Rectal smooth muscle tissue (tissue), 1 donor: Measurements from ENCODE around the gene LSP1.

Experiments
- H3K27ac ChIP-seq: one replicate; pipeline ENCODE4 v1.7.0; 2013; ENCODE audit warnings: low read depth, low read length, inconsistent platforms
- H3K27me3 ChIP-seq: one replicate; pipeline ENCODE4 v1.7.0; 2013; ENCODE audit warnings: low read length; ENCODE audit not compliant: control insufficient read depth, insufficient read depth
- H3K36me3 ChIP-seq: one replicate; pipeline ENCODE4 v1.7.0; 2013; ENCODE audit warnings: low read length; ENCODE audit not compliant: control insufficient read depth, insufficient read depth
- H3K4me1 ChIP-seq: one replicate; pipeline ENCODE4 v1.7.0; 2013; ENCODE audit warnings: low read length; ENCODE audit not compliant: control insufficient read depth, insufficient read depth
- H3K4me3 ChIP-seq: one replicate; pipeline ENCODE4 v1.7.0; 2013; ENCODE audit warnings: low read length
- H3K9ac ChIP-seq: one replicate; pipeline ENCODE4 v1.7.0; 2013; ENCODE audit warnings: low read length

The LSP1 gene

DNA sequence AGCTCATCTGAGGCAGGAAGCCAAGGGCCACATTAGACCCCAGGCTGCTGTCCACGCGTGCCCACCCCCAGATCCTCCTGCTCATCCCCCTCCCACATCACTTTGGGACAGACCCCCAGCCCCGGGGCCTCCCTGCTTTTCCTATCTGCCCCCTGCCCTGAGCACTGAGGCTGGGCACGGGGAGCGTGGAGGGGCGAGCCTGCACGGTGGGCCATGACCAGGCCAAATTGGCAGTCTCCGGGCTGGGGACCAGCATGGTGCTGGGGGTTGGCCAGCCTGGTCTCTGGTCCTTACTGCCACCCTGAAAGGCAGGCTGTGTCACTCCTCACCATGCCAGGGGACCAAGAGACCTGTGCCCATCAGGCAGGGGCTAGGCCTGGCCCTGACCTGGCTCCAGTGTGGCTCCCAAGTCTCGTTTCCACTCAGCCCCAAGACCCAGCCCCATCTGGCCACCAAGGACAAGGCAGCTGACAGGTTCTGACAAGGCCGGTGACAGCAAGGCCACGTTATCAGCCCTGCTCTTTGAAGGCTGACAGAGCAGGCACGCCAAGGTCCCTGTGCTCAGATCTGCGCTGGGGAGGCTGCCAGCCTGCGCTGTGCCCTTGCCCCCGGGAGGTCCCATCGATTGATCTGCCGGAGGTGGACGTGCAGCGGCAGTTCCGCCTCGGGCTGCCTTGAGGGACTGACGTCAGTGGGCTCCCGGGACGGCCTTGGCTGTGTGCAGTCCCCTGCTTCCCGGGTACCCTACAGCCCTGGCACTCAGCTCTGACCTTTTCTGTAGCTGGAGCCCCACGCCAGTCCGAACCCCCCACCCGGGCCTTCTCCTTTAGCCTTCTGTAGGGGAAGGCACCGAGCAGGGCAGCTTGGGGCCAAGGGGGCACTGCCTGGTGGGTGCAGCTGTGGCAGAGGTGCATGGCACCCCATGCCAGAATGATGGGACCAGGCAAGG, 10.5 kb upstream of the LSP1 start:
- H3K27ac ChIP-seq, result no peak overlapping the region

DNA sequence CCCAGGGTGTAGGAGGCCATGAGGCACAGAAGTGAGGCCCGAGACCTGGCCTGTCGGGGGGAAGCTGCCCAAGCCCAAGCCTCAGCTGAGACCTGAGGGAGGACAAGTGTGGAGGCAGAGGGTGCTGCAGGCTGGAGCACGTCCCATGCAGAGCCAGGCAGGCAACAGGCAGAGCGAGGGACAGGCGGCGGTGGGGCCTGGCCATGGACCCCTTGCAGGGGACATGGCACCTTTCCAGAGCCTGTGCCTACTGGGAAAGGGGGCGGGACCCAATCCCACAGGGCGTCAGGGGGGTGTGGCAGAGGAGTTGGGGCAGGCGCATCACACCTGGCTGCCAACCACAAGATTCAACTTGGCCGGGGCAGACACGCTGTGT, 9.8 kb upstream of the LSP1 start:
- H3K27me3 ChIP-seq, result no peaks in the 10 kb centered on the region
- H3K36me3 ChIP-seq, result no peaks in the 10 kb centered on the region
- H3K27ac ChIP-seq, result no peak overlapping the region
- H3K4me1 ChIP-seq, result no peaks in the 10 kb centered on the region
- H3K4me3 ChIP-seq, result no peak overlapping the region
- H3K9ac ChIP-seq, result no peak overlapping the region

More for the DNA sequence above, 10.5 kb upstream of the LSP1 start:
- no peak overlapping the region for H3K9ac ChIP-seq
- H3K27me3 ChIP-seq, result no peaks in the 10 kb centered on the region
- no peak overlapping the region for H3K4me3 ChIP-seq
- H3K36me3 ChIP-seq, result no peaks in the 10 kb centered on the region
- H3K4me1 ChIP-seq, result peaks cover 2% of the 10 kb centered on the region

DNA sequence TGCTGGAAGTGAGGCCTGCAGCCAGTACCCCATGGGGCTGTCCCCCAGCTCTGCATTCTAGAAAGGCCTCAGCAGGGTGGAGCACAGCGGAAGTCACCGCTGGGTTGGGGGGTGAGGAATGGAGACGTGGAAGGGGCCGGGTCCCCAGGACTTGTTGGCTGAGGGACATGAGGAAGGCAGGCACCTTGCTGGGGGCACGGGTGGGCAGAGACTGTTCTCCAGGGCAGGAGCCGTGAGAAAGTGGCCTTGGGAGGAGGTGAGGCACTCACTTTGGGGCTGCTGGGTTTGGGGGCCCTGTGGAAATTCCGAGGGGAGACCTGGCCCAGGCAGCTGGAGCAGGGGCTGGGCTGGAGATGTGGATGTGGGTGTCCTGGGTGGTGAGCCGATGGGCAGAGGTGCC, 9.1 kb upstream of the LSP1 start:
- no peak overlapping the region for H3K9ac ChIP-seq

DNA sequence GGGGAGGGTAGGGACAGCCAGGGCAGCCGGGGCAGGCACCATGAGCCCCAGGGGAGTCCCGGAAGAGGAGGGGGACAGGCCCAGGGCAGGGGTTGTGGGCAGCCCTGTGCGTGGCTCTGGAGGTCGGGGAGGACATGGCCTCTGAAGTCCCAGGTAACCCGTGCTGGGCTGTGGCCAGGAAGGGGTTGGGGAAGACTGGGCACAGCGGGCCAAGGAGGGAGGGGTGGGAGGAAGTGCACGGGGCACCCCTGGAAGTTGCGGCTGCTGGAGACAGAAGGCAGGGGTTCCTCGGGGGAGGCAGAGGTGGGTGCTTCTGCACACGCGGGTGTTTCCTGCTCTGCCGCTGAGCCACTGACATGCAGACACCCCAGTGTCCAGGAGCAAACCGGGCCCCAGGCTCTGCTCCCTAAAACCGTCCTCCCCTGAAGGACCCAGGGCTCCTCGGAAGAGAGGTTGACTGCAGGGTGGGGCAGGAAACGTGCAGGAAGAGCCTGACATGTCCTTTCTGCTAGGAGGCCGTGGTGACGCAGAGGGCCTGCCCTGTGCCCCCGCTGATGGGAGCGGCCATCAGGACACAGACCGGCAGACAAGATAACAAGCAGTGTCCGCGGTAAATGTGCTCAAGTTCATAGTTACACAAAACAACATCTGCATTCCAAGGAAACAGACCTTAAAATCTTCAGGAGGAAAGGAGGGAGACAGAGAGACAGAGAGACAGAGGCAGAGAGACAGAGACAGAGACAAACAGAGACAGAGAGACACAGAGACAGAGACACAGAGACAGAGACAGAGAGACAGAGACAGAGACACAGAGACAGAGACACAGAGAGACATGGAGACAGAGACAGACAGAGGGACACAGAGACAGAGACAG, 8.4 kb upstream of the LSP1 start:
- Histone ChIP-seq H3K4me3 (peak overlapping the region; percentile 2), H3K9ac (no peak overlapping the region), H3K36me3 (no peaks in the 10 kb centered on the region), H3K27me3 (no peaks in the 10 kb centered on the region), H3K27ac (no peak overlapping the region), H3K4me1 (no peaks in the 10 kb centered on the region)

More for the DNA sequence above, 9.1 kb upstream of the LSP1 start:
- Histone ChIP-seq H3K27ac (no peak overlapping the region), H3K4me3 (no peak overlapping the region), H3K36me3 (no peaks in the 10 kb centered on the region), H3K4me1 (no peaks in the 10 kb centered on the region), H3K27me3 (no peaks in the 10 kb centered on the region)

DNA sequence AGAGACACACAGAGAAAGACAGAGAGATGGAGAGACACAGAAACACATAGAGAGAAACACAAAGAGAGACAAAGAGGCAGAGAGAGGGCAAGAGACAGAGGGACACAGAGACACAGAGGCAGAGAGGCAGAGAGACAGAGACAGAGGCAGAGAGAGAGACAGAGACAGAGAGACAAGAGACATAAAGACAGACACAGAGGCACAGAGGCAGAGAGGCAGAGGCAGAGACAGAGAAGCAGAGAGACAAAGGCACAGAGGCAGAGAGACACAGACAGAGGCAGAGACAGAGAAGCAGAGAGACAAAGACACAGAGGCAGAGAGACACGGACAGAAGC, 7.8 kb upstream of the LSP1 start:
- Histone ChIP-seq H3K27ac (no peak overlapping the region), H3K4me3 (no peak overlapping the region), H3K36me3 (no peaks in the 10 kb centered on the region), H3K27me3 (no peaks in the 10 kb centered on the region), H3K4me1 (no peaks in the 10 kb centered on the region), H3K9ac (no peak overlapping the region)

DNA sequence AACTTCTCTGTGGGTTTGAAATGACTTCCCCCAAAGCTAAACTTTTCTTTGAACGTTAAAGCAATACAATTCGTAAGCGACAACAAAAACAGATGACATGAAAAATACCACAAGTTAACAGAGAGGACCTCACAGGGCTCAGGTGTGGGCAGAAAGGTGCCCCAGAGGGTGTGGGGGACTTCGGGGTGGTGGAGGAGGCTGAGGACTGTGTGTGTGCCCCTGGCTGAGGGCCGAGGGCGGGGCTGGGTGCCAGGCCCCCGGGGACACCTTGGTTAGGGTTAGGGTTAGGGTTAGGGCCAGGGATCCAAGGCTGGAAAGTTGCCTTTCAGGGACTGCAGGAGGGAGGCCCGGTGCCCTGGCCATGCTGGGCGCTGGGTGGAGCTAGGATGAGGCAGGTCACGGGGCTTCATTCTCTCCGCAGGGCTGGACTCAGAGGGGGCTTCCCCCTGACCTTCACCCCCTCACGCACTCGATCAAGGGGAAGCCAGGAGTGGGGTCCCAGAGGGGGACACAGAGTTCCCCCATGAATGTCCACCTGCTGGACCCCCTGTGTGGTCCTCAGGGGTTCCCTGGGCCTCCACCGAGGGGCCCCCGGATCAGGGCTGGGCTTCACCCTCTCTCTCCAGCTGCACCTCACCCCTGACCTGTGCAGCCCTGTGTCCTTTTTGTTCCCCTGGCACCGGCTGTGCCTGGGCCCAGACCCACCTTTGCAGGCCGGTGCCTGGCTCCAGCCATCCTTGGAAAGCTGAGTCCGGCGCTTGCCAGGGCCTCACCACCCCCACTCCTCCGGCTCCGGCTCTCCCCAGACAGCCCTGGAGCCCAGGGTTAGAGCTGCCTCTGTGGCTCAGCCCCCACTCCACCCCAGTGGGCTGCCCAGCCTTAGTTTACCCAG, 7.1 kb upstream of the LSP1 start:
- Histone ChIP-seq H3K27me3 (no peaks in the 10 kb centered on the region), H3K4me3 (no peak overlapping the region), H3K27ac (no peak overlapping the region), H3K4me1 (no peaks in the 10 kb centered on the region), H3K9ac (no peak overlapping the region), H3K36me3 (no peaks in the 10 kb centered on the region)

DNA sequence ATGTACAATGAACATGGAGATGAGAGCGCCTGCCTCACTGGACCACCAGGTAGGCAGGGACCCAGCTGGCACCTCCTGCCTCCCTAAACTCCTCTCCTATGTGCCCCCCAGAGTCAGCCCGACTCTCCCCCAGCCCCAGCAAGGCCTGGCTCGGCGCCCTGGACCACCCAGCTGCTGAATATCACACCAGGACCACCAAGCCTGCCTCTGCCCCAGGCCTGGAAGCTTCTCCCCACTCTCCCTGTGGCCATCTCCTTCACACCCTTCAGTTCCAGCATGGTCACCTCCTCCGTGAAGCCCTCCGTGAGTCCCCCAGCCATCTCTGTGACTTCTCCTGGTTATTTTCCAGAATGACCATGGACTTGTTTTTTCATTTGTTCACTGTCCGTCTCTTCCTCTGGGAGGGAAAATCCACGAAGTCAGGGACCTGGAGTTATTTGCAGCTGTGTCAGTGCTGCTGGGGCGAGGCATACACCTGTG, 6.4 kb upstream of the LSP1 start:
- Histone ChIP-seq H3K27me3 (no peaks in the 10 kb centered on the region), H3K36me3 (no peaks in the 10 kb centered on the region), H3K9ac (no peak overlapping the region), H3K4me3 (no peak overlapping the region), H3K4me1 (no peaks in the 10 kb centered on the region), H3K27ac (no peak overlapping the region)

DNA sequence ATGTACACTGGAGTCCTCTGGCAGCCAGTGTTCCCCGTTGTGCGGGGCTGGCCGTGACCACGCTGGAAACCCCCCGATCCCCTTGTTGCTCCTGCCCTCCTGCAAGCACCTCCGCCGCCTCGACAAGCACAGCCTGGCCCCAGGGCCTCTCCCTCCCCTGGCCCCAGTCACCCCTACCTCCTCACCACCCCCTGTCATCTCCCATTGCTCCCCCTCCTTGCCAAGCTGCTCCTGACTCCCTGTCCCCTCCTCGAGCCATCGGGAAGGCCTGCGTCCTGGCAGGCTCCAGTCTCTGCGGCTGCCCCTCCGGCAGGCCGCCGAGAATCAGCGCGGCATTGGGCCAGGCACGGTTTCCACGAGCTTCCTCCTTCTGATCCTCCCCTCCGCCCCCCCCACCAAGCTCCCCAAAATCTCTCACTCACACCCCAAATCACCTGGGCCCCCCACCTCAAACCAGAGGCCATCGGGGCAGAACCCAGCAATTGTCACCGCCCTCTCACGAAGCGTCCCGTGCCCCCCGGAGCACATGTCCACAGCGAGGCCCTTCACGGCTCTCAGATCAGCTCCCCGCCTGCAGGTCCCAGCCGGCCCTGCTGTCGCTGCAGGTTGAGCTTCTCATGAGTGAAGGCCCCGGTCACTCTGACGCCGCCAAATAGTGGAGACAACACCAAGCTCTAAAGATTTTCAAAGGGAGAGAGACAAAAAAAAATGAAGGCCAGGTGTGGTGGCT, 5.7 kb upstream of the LSP1 start:
- H3K4me1 ChIP-seq, result no peaks in the 10 kb centered on the region
- no peak overlapping the region for H3K4me3 ChIP-seq
- no peaks in the 10 kb centered on the region for H3K27me3 ChIP-seq
- H3K36me3 ChIP-seq, result no peaks in the 10 kb centered on the region
- no peak overlapping the region for H3K9ac ChIP-seq
- no peak overlapping the region for H3K27ac ChIP-seq

DNA sequence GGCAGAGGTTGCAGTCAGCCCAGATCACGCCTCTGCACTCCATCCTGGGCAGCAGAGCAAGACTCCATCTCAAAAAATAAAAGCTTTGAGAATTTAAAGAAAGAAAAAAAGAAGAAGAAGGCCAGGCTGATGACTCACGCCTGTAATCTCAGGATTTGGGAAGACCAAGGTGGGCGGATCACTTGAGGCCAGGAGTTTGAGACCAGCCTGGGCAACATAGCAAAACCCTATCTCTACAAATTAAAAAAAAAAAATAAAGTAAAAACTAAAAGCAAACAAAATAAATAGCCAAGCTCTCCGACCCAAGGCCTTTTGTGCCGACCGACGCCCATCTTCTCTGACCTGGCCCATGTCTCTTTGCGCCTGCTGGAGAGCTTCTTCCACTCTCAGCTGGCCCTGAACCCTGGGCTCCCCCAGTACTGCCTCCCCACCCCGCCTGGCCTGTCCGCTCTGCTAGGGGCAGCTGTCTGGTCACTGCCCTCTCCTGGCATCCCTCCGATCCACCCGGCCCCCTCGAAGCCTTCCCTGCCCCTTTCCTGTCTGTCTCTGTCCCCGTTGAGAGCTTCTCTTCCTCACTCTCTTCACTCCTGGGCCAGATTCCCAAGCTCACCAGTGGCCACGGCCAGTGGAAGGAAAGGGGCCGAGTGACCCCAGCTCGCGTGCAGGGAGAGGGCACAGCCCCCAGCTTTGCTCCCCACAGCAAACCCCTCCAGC, 4.8 kb upstream of the LSP1 start:
- no peak overlapping the region for H3K9ac ChIP-seq
- no peaks in the 10 kb centered on the region for H3K4me1 ChIP-seq
- no peak overlapping the region for H3K27ac ChIP-seq
- H3K4me3 ChIP-seq, result no peak overlapping the region
- no peaks in the 10 kb centered on the region for H3K36me3 ChIP-seq
- no peaks in the 10 kb centered on the region for H3K27me3 ChIP-seq

DNA sequence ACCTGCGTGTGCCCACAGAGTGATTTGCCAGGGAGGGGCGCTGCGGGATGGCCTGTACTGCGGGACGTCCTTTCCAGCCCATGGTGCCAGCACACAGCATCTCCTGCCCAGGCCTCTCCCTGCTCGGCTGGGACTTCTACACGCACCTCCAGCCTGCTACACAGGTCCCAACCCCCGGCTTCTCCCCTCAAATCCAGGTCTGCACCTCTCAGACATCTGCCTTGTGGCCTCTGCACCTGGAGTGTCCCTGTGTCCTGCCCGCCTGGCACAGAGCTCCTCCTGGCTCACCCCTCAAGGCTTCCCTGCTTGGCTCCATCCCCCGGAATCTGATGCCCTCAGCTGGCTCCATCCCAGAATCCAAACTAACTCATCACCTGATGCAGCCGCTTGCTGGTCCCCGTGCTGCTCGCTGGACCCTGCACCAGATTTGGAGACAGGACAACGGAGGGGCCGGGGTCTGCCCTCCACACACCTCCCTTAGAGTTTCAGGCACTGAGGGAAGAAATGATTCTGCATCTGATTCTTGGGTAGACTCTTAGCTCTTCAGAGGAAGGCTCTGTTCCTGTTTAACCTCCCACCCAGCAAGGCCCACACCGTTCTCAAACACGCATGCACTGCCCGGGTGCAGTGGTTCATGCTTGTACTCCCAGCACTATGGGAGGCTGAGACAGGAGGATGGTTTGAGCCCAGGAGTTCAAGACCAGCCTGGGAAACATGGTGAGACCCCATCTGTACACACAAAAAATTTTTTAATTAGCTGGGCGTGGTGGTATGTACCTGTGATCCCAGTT, 4.0 kb upstream of the LSP1 start:
- Histone ChIP-seq H3K9ac (no peak overlapping the region), H3K4me3 (no peak overlapping the region), H3K27me3 (no peaks in the 10 kb centered on the region), H3K36me3 (no peaks in the 10 kb centered on the region), H3K4me1 (no peaks in the 10 kb centered on the region), H3K27ac (no peak overlapping the region)
